ENCODE results near the gene FBXO11.

GRCh38 chr2:47822518-47822917 lies 83.8 kb downstream of the FBXO11 start:
- TF ChIP-seq HMGXB4 (CRISPR knock-in tag; IDR thresholded peaks at IDR 0.05) (no peak), CTCF (IDR thresholded peaks at IDR 0.05) (no peak), ATF2 (CRISPR knock-in tag; IDR thresholded peaks at IDR 0.05; ENCODE audit: borderline replicate concordance, low read depth) (no peak), ATF3 (CRISPR knock-in tag; conservative IDR thresholded peaks at IDR 0.05) (no peak), NR2C2 (CRISPR knock-in tag; IDR thresholded peaks at IDR 0.05) (no peak)
